HepG2 (cell line): Measurements from ENCODE around the gene OR1B1. TPM values are rescaled to one million over a fixed set of nuclear protein-coding genes. Genes with fewer than 3 reads are reported as not detected.

Experiments
- ATAC-seq: fragments of 200-7000 bp; cut with Tn5 transposase; 3 replicates; pipeline ENCODE4 v1.9.1; 2020; ENCODE audit warnings: mild to moderate bottlenecking, moderate library complexity
- BruUV-seq: library from RNA; stranded (reverse); fragments of 400-500 nt; replicated peaks from 2 replicates; lab custom pipeline; 2021; lab: Mats Ljungman, UMichigan
- CTCF ChIA-PET: fragments of 300-600 bp; formaldehyde crosslinking; extraction: SDS; loops from one replicate; lab custom pipeline; 2021; ENCODE audit warnings: low total read pairs, inconsistent platforms, low intra/inter-chr PET ratio; lab: Yijun Ruan, JAX
- POLR2A ChIA-PET: fragments of 350-600 bp; sonication (Branson Sonifier 250); formaldehyde crosslinking; loops from one replicate; lab custom pipeline; 2020; ENCODE audit warnings: antibody characterized with exemption, inconsistent platforms; lab: Yijun Ruan, JAX
- DNase-seq: peaks from one replicate; pipeline ENCODE4 v3.0.0-alpha.2; 2015; ENCODE audit warnings: low spot score
- FAIRE-seq: peaks from 3 replicates; lab custom pipeline; 2011; peaks lifted over from hg19 to GRCh38; lab: Jason Lieb, UNC
- H2AFZ ChIP-seq: one replicate; pipeline ENCODE4 v1.6.1; 2011; ENCODE audit warnings: low read length, inconsistent platforms
- H3K27ac ChIP-seq: fragments of 300-600 bp; 3 replicates; pipeline ENCODE4 v1.8.0; 2011; ENCODE audit warnings: mixed run types, mild to moderate bottlenecking, mixed read lengths, low read length, inconsistent platforms; ENCODE audit not compliant: insufficient read depth; ENCODE audit errors: extremely low read length
- H3K27me3 ChIP-seq, 2 experiments: fragments of 200-600 bp in 1 of 2; 2 replicates in 1 of 2; 3 replicates in 1 of 2; pipeline versions ENCODE4 v1.6.0 to v1.8.0; 2011; ENCODE audit warnings: low read length in 2 of 2, mild to moderate bottlenecking in 2 of 2, moderate library complexity in 2 of 2, inconsistent platforms in 1 of 2; ENCODE audit not compliant: insufficient read depth in 2 of 2, control insufficient read depth in 1 of 2
- H3K36me3 ChIP-seq, 2 experiments: fragments of 200-600 bp in 1 of 2; replicated peaks in 1 of 2; 2 replicates in 1 of 2; 3 replicates in 1 of 2; pipeline versions ENCODE4 v1.5.1 to v1.8.0; 2011; ENCODE audit warnings: low read length in 2 of 2, inconsistent platforms in 1 of 2; ENCODE audit not compliant: insufficient read depth in 2 of 2, control insufficient read depth in 1 of 2
- H3K4me1 ChIP-seq: 2 replicates; pipeline ENCODE4 v1.5.1; 2012; ENCODE audit warnings: low read length, inconsistent platforms; ENCODE audit not compliant: insufficient read depth
- H3K4me2 ChIP-seq: 2 replicates; pipeline ENCODE4 v1.6.0; 2011; ENCODE audit warnings: low read depth, low read length, inconsistent platforms
- H3K4me3 ChIP-seq, 3 experiments: fragments of 200-600 bp in 1 of 3; sonication (generic), shearing (Covaris generic) in 1 of 3; replicated peaks in 1 of 3; 2 replicates each; pipeline ENCODE4 v1.5.1; 2011 to 2016; ENCODE audit warnings: low read length in 3 of 3, inconsistent platforms in 2 of 3, low read depth in 2 of 3, mild to moderate bottlenecking in 2 of 3, control low read depth in 1 of 3, mixed read lengths in 1 of 3; ENCODE audit not compliant: insufficient read depth in 1 of 3
- H3K79me2 ChIP-seq: one replicate; pipeline ENCODE4 v1.6.1; 2011; ENCODE audit warnings: low read length, inconsistent platforms; ENCODE audit not compliant: insufficient read depth
- H3K9ac ChIP-seq: 2 replicates; pipeline ENCODE4 v1.6.0; 2011; ENCODE audit warnings: mild to moderate bottlenecking, low read depth, low read length, inconsistent platforms; ENCODE audit not compliant: insufficient read depth
- H3K9me3 ChIP-seq: 2 replicates; pipeline ENCODE4 v1.5.1; 2012; ENCODE audit warnings: mild to moderate bottlenecking, low read length
- H4K20me1 ChIP-seq: 2 replicates; pipeline ENCODE4 v1.6.0; 2011; ENCODE audit warnings: inconsistent platforms, mild to moderate bottlenecking, low read length, moderate library complexity; ENCODE audit not compliant: insufficient read depth
- ASH2L ChIP-seq: fragments of 300-600, 200-600 bp; sonication (generic); IDR thresholded peaks from 2 replicates; pipeline ENCODE4 v1.7.0; 2017; ENCODE audit warnings: low read depth, mild to moderate bottlenecking, moderate library complexity, mixed read lengths, low read length; ENCODE audit not compliant: insufficient read length
- MAFG ChIP-seq: sonication (generic); formaldehyde crosslinking; IDR thresholded peaks from 2 replicates; pipeline ENCODE4 v1.5.1; 2020; ENCODE audit warnings: mild to moderate bottlenecking, missing genetic modification reagents
- NFE2L1 ChIP-seq: sonication (generic); formaldehyde crosslinking; IDR thresholded peaks from 2 replicates; pipeline ENCODE4 v1.4.0; 2020; ENCODE audit warnings: missing genetic modification reagents, mild to moderate bottlenecking, borderline replicate concordance
- NR2C2 ChIP-seq: sonication (generic); formaldehyde crosslinking; IDR thresholded peaks from 2 replicates; pipeline ENCODE4 v1.4.0; 2020; ENCODE audit warnings: missing genetic modification reagents, mild to moderate bottlenecking, moderate library complexity, borderline replicate concordance
- RBFOX2 ChIP-seq: fragments of 200-400 bp; formaldehyde crosslinking; IDR thresholded peaks from 2 replicates; pipeline ENCODE4 v1.6.1; 2017; ENCODE audit warnings: low read depth, mild to moderate bottlenecking, low read length
- RFX5 ChIP-seq: IDR thresholded peaks from 2 replicates; pipeline ENCODE4 v1.6.1; 2011; ENCODE audit warnings: low read depth, low read length, improper control_type of control experiment
- SMAD3 ChIP-seq: sonication (generic); formaldehyde crosslinking; IDR thresholded peaks from 2 replicates; pipeline ENCODE4 v1.4.0; 2020; ENCODE audit warnings: missing genetic modification reagents
- SNAPC4 ChIP-seq: sonication (generic); formaldehyde crosslinking; IDR thresholded peaks from 2 replicates; pipeline ENCODE4 v1.4.0; 2020; ENCODE audit warnings: mild to moderate bottlenecking, missing genetic modification reagents
- ZBTB40 ChIP-seq, 2 experiments: fragments of 450-650 bp in 1 of 2; sonication (generic) in 1 of 2; formaldehyde crosslinking in 1 of 2; IDR thresholded peaks; 2 replicates each; pipeline versions ENCODE4 v1.6.1 to v1.8.0; 2016 to 2022; ENCODE audit warnings: antibody characterized with exemption in 1 of 2, mild to moderate bottlenecking in 1 of 2, missing genetic modification reagents in 1 of 2
- ZNF446 ChIP-seq: sonication (generic); formaldehyde crosslinking; IDR thresholded peaks from 2 replicates; pipeline ENCODE4 v1.5.0; 2020; ENCODE audit warnings: mild to moderate bottlenecking, missing genetic modification reagents
- WGBS: methylation state at CpG from one replicate; pipeline ENCODE4 v1.1.6; 2017; ENCODE audit warnings: low lambda C conversion rate; 5-methylcytosine and 5-hydroxymethylcytosine counted together
- in situ Hi-C: cut with HindIII; loops from 2 replicates; pipeline ENCODE4 v1.10.0; 2017; ENCODE audit warnings: low pct_unique_long_range_greater_than_20kb; ENCODE audit not compliant: extremely low pct_ligation_motif_present
- intact Hi-C: fragments of 100-400 bp; cut with micrococcal nuclease; formaldehyde crosslinking; loops from one replicate; pipeline ENCODE4 v1.10.0; 2022; ENCODE audit not compliant: unreplicated experiment
- polyA plus RNA-seq, 8 experiments: library from polyadenylated mRNA; depleted of rRNA in 3 of 8; stranded (reverse) in 7 of 8; unstranded in 1 of 8; fragments of >200 nt; fragmentation: Illumina TruSeq in 4 of 8; extraction: Trizol in 4 of 8; gene quantifications; 2 replicates each; pipeline versions ENCODE4 v1.2.1 to v1.2.3, GENCODE V29; 2011 to 2016; ENCODE audit warnings: low read depth in 4 of 8, missing spikeins in 1 of 8, mixed read lengths in 1 of 8; ENCODE audit not compliant: insufficient read depth in 1 of 8
- total RNA-seq, 5 experiments: library from RNA; depleted of rRNA; stranded (reverse); fragments of >200 nt; fragmentation: Illumina TruSeq; extraction: Trizol; gene quantifications; 2 replicates each; pipeline ENCODE4 v1.2.3, GENCODE V29; 2016; ENCODE audit warnings: low read depth in 1 of 5

OR1B1 gene
- total and polyA plus RNA-seq, 2 of the 13 experiments (the other 11 are each of a cell fraction or from before 2014, with no cell fraction given) = not detected

GRCh38 chr9:122619996-122620395, 37.4 kb downstream of the OR1B1 start (continued):
- TF ChIP-seq ASH2L = no peak
- TF ChIP-seq NFE2L1 (CRISPR knock-in tag) = no peak
- no peak for TF ChIP-seq SNAPC4 (CRISPR knock-in tag)
- TF ChIP-seq SMAD3 (CRISPR knock-in tag) = no peak
- TF ChIP-seq RFX5 = no peak
- TF ChIP-seq MAFG (CRISPR knock-in tag) = no peak
- no peak for TF ChIP-seq ZNF446 (CRISPR knock-in tag)

- BruUV-seq = no TSS peak
- WGBS = 0% methylated on average over 1 of the region's 1 CpG
- Histone ChIP-seq H3K4me2 (no peak within 1 kb of the TSS), H3K36me3 (no peaks in the 10 kb centered on the region), H3K9ac (no peak within 1 kb of the TSS), H3K4me1 (no peaks in the 10 kb centered on the region), H3K27me3 (no peaks in the 10 kb centered on the region; a peak in 2 of 5 replicates), H3K9me3 (no peaks in the 10 kb centered on the region), H3K27ac (no peak within 1 kb of the TSS), H2AFZ (no peak within 1 kb of the TSS), H3K79me2 (no peaks in the 10 kb centered on the region), H3K4me3 (no peak within 1 kb of the TSS), H4K20me1 (no peaks in the 10 kb centered on the region)
- intact Hi-C loops = no loop called here
- POLR2A ChIA-PET = no interaction called here
- CTCF ChIA-PET = no interaction called here
- no peak for ATAC-seq
- no peak for FAIRE-seq
- in situ Hi-C loops = no loop called here
- DNase-seq = no peak
- TF ChIP-seq NR2C2 (CRISPR knock-in tag) (no peak), ZBTB40 (IDR thresholded peaks at IDR 0.05) (peak; percentile 81), ZBTB40 (CRISPR knock-in tag; IDR thresholded peaks at IDR 0.05) (no peak), RBFOX2 (no peak)
Observed at GRCh38 chr9:122614362-122614761, 43.1 kb downstream of the OR1B1 start, which contains the start of gene OR1Q1. TSS of gene OR1Q1 (plus strand) at chr9:122614738. CDS start at chr9:122614738, 0 bp downstream.
